GM21529 (cell line): Measurements from ENCODE around the gene MORN4.
"Not testable (repeated sequence)": the region's sequence is repeated elsewhere in the genome, so short reads cannot be mapped to it uniquely, and the experiment has no call there.

Experiments
- ATAC-seq: cut with Tn5 transposase; IDR thresholded peaks from one replicate; pipeline ENCODE4 v1.9.1; 2021; ENCODE audit not compliant: unreplicated experiment

Gene MORN4

GRCh38 chr10:97642471-97643159 lies 9.3 kb upstream of the MORN4 start:
- ATAC-seq = not testable (repeated sequence)

- peak; percentile 29 for ATAC-seq
Observed at GRCh38 chr10:97640868-97641811, 7.8 kb upstream of the MORN4 start.

- peak; percentile 98 for ATAC-seq
Observed at GRCh38 chr10:97640174-97640867, 7.0 kb upstream of the MORN4 start, which contains the start of gene PI4K2A. TSS of gene PI4K2A (plus strand) at chr10:97640671. CDS start at chr10:97640743, 72 bp downstream.

GRCh38 chr10:97639090-97639489 lies 5.8 kb upstream of the MORN4 start:
- not testable (repeated sequence) for ATAC-seq

- ATAC-seq = no peak
Observed at GRCh38 chr10:97635577-97635976, 2.3 kb upstream of the MORN4 start.

GRCh38 chr10:97633921-97634320 lies 621 bp upstream of the MORN4 start:
- no peak for ATAC-seq

- ATAC-seq = no peak
Observed at GRCh38 chr10:97631098-97631497, 2.2 kb downstream of the MORN4 start.

- no peak for ATAC-seq
Observed at GRCh38 chr10:97629289-97629688, 4.0 kb downstream of the MORN4 start.

- ATAC-seq = no peak
Observed at GRCh38 chr10:97628228-97628627, 5.1 kb downstream of the MORN4 start.

GRCh38 chr10:97627731-97628130 lies 5.6 kb downstream of the MORN4 start:
- no peak for ATAC-seq

GRCh38 chr10:97623277-97623676 lies 10.0 kb downstream of the MORN4 start:
- ATAC-seq = no peak

GRCh38 chr10:97618733-97619132 lies 14.6 kb downstream of the MORN4 start:
- no peak for ATAC-seq

GRCh38 chr10:97618285-97618684 lies 15.0 kb downstream of the MORN4 start:
- ATAC-seq = no peak

GRCh38 chr10:97612386-97612785 lies 20.9 kb downstream of the MORN4 start:
- no peak for ATAC-seq

- ATAC-seq = no peak
Observed at GRCh38 chr10:97611473-97611872, 21.8 kb downstream of the MORN4 start.

GRCh38 chr10:97608991-97609561 lies 24.2 kb downstream of the MORN4 start:
- no peak for ATAC-seq

- ATAC-seq = no peak
Observed at GRCh38 chr10:97607095-97607636, 26.1 kb downstream of the MORN4 start.

- ATAC-seq = no peak
Observed at GRCh38 chr10:97601268-97602215, 31.8 kb downstream of the MORN4 start.

- no peak for ATAC-seq
Observed at GRCh38 chr10:97600616-97601015, 32.7 kb downstream of the MORN4 start.

- no peak for ATAC-seq
Observed at GRCh38 chr10:97599272-97599619, 34.1 kb downstream of the MORN4 start.
